Lung microvascular endothelial cell (primary cell): ENCODE data around the gene KDM5C. TPM values are rescaled to one million over a fixed set of nuclear protein-coding genes. Genes with fewer than 3 reads are reported as not detected.

Source experiments
- DNase-seq, 2 donors: peaks; one replicate each; pipeline versions ENCODE4 v3.0.0 to v3.0.0-alpha.2; 2010; ENCODE audit warnings: low read depth in 2 of 2
- total RNA-seq: library from RNA; depleted of rRNA; stranded (reverse); fragments of >200 nt; gene quantifications from 2 replicates; pipeline ENCODE4 v1.2.1, GENCODE V29; 2014

The KDM5C gene
- 49.8 and 78.2 TPM in 2 replicates for total RNA-seq

- DNase-seq: peak; percentile 94 to 98
These were observed at the start of gene KDM5C for GRCh38 chrX:53224860-53225797. Gene KDM5C, minus strand, starts transcription at chrX:53225207. Its CDS starts 318 bp downstream, at chrX:53224889.

DNA sequence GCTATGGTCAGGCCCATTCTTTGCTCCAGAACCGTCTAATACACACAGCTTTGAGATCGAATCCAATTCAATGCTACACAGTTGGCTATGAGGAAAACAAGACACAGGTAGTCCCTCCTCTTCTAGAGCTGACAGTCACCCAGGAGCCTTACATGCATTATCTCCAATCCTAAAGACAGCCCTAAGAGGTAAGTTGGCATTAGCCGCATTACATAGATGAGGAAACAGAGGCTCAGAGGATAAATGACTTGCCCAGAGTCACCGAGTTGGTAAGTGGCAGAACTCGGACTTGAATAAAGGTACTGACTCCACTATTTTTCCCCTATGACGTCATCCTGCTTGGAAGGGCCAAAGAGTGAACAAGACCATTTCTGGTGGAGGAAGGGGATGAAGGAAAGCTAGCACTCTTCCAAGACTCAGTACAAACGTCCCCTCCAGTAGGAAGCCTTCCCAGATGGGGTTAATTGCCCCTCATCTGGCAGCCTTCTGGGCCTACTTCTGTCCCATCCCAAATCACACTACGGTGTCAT is 47.9 kb upstream of the KDM5C start:
- DNase-seq: no peak

GRCh38 chrX:53269536-53270107 is 44.6 kb upstream of the KDM5C start:
- DNase-seq: no peak

DNA sequence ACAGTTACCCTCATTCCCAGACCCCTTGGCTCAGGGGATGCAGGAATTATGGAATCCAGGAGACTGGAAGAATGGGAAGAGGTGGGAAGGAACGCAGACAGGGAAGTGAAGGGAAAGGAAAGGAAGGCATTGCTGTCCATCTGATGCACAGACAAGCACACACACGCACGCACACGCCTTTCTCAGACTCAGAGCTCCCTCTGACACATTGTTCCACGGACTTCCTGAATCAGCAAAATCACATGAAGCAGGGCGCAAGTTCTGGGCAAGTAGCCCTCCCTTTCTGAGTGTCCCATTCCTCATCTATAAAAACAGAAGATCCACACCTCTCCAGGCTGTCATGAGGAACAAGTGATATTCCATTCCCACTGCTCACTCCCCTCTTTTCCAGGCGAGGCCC is 43.2 kb upstream of the KDM5C start:
- peak in 1 of 2 donors; percentile 34 for DNase-seq

DNA sequence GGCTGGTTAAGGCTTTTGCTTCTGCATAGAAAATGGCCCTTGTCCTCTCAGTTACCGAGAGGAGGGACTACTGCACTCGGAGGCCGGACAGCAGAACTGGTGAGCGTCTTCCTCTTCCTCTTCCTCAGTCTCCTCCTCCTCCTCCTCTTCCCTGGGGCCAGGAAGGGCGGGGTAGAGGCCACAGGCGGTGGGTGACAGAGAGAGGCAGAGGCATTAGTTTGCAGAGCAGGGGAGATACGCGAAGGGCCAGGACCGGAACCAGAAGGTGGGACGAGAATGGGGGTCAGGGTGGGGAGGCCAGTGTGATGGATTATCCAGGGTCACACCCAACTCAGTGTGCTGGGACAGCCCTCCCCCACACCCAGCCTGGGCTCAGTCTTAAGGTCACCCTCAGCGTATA is 41.9 kb upstream of the KDM5C start:
- DNase-seq: no peak

DNA sequence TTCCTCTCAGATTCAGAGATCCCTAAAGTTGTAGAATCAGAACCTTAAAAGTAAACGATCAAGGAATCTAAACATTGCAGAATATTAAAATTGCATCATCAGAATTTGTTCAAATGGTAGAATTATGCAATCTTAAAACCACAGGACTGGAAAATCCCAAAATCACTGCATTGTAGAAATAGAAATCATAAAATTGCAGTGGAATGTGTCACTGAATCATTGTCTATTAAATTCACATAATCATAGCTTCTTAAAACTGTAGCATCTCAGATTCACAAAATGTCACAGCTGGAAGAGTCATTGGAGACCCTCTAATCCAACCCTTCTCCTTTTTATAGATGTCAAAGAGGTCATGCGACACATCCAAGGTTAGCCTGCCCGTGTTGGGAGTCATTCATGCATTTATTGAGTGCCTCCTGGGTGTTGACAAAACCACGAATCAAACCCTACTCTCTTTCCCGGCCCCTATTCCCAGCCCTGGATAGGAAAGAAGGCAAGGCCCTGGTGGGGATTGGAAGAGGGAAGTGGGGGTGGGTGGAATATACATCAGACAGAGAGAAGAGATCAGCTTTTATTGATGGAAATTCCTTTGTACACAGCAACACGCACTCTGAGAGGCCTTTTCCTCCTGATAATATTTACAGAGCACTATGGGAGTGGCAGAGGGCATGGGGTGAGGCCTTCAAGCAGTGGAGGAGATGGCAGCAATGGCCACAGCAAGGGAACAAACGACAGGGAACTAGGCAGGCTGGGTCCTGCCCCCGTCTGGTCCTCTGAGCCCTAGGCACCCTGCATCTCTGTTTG is 41.0 kb upstream of the KDM5C start:
- no peak for DNase-seq

GRCh38 chrX:53263597-53264094 is 38.6 kb upstream of the KDM5C start:
- peak in 1 of 2 donors; percentile 52 for DNase-seq

- peak in 1 of 2 donors; percentile 41 for DNase-seq
These were observed 37.9 kb upstream of the KDM5C start for GRCh38 chrX:53262918-53263394.

- no peak for DNase-seq
These were observed 37.3 kb upstream of the KDM5C start for GRCh38 chrX:53262189-53262917.

DNA sequence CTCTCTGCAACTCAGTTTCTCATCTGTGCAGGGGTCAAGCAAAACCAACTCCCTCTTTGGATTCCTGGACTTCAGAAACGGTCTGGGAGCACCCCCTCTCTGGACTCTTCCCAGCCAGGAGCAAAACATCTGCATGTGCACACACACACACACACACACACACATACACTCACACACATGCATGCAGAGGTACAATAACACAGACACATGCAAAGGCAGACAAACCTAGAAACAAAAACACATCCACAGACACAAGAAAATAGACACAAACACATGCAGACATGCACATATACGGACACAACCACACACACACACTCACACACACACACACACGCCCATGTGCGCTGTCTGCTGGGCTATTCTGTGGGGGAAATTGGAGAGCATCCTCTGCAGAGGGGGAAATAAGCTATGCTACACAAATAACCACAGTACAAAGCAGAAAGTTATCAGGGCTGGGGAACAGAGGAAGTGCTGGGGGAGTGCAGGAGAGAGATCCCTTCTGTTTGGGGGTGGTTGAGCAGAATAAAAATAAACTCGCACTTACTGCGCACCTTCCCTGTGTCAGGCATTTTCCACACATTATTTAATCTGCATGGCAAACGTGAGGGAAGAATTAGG is 36.5 kb upstream of the KDM5C start:
- DNase-seq: no peak

GRCh38 chrX:53260836-53261235 is 35.8 kb upstream of the KDM5C start:
- no peak for DNase-seq

- DNase-seq: no peak
These were observed 32.8 kb upstream of the KDM5C start for GRCh38 chrX:53257670-53258423.

DNA sequence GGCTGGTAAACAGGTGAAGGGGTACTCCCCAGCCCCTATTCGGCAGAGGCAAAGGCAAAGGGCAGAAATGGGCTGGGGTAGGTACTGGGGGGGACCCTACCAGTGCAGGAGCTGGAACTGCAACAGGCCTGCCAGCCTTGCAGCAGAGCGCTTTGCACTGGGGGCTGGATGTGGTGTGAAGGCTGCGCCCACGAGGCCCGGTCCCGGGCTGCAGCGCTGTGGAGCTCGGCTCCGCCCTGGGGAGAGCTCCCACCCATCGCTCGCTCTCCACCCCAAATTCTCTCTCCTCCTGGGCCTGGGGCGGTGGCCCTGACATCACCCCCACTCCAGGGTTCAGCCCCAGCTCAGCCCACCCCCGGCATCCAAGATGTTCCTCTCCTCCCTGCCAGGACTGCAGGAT is 32.2 kb upstream of the KDM5C start:
- DNase-seq: no peak

DNA sequence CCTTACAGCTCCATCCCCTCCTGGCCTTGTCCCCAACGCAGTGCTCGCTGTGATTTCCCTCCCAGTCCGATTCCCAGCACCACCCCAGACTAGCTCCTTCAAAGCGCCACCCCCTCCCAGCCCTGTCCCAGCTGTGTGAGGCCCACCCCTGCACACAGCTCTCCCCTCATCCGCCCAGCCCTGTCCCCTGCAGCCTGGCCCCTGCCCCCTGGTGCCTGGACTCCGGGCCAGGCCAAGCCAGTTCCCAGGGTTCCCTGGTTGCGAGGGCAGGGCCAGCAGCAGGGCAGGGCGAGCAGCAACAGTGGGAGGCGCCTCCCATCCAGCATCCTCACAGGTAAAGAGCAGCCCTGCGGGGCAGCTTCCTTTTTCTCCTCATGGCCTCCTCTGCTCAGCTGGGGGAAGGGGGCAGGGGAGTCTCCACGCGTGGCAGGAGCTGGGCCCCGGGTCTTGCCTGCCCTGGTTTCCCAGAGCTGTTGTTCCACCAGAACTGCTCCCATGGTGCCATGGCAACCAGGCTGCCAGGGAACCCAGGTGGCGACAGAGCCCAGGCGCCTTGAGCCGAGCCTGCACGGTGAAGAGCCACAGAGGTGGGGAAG is 31.5 kb upstream of the KDM5C start:
- no peak for DNase-seq

DNA sequence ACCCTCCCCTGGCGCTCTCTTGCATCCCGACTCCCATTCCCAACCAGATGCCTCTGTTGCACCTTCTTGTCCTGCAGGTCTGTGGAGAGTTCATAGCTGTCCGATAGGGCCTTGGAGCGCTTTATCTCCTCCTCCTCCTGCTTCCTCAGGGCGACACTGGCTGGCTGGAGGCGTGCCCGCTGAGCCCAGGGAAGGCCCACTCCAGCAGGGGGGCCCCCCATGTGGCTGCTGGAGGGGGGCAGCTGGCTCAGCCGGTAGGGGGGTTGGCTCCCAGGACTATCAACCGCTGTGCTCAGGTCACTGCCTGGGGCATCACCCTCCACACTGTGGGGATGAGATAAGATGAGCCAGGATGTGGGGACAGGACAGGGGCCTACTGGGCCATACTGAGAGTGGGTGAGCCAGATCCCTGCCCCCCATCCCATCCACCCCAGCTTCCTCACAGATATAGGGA is 30.8 kb upstream of the KDM5C start:
- DNase-seq: no peak

DNA sequence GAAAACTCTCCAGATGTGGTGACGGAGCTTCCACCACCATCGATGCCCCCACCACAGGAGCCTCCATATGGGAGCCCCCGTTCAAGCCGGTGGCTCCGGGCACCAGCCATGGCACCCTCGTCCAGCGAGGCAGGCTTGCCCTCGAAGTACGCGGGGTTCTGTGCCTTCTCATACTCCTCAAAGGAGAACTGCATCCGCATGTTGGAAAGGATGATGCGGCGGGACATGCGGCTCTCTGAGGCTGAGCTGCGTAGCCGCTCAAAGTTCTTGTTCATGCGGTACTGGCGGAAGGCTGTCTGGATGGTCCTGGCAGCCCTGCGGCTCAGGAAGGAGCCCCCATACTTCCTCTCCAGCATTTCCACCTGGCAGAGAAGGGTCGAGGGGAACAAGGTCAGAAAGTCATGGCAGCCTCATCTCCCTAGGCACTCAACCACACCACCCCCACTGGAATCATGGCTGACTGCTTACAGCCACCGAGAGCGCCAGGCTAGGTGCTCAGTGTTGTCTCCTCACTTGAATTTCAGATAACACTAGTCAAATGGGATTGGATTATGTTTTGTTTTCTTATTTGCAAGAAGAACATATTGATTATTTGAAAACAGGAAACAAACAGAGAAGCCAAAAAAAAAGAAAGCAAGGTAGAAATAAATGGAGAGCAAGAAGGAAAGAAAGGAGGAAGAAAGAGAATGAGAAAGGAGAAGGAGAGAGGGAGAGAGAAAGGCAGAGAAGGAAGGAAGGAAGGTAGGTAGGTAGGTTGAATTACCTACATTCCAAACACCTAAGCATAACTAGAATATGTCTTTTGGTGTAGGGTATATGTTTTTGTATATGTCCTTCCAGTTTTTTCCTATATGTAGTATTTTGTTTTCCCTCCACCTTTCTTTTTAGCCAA is 29.8 kb upstream of the KDM5C start:
- no peak for DNase-seq

DNA sequence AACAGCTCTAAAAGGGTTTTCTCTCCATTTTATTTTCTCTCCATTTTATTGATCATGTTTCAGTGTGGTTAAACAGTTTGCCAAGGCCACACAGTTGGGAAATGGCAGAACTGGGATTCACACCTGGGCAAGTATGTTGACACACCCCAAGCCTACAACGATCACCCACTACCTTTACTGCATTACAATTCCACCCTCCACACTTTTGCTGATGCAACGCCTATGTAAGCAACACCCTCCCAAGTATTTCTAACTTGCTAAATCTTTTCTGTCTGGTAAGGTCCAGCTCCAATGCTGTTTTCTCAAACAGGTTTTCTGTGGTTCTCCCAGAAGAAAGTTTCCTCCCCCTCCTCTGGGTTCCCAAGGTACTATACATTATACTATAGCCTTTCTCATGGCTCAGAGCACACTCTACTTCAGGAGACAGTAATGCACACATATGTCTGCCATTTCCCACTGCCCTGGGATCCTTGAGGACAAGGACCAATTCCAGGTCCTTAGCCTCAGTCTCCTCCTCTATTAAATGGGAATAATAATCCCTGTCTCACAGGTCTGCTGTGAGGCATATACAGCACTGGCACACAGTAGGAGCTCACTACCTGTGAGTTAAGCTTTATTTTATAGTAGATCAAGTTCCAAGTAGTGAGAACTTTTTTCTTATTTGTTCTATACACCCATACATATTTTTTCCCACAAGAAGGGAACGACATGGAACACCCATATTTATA is 28.4 kb upstream of the KDM5C start:
- no peak for DNase-seq
